DND-41 (cell line): ENCODE measurements around the gene DPPA5.

Experiments used
- ATAC-seq: fragments of 200-7000 bp; cut with Tn5 transposase; 3 replicates; pipeline ENCODE4 v1.9.1; 2021; ENCODE audit warnings: low read depth; ENCODE audit not compliant: insufficient read depth
- DNase-seq: peaks from one replicate; pipeline ENCODE4 v3.0.0-alpha.2; 2020
- H2AFZ ChIP-seq: 2 replicates; pipeline ENCODE4 v1.6.0; 2012; ENCODE audit warnings: low read depth, low read length
- H3K27ac ChIP-seq: 2 replicates; pipeline ENCODE4 v1.5.1; 2012; ENCODE audit warnings: low read length, inconsistent platforms
- H3K27me3 ChIP-seq: fragments of 200-600 bp; sonication (generic); 2 replicates; pipeline ENCODE4 v1.6.0; 2012; ENCODE audit warnings: low read length, mild to moderate bottlenecking, inconsistent platforms; ENCODE audit not compliant: insufficient read depth, poor library complexity
- H3K36me3 ChIP-seq: 2 replicates; pipeline ENCODE4 v1.5.1; 2012; ENCODE audit warnings: low read length, inconsistent platforms; ENCODE audit not compliant: insufficient read depth
- H3K4me1 ChIP-seq: 2 replicates; pipeline ENCODE4 v1.5.1; 2012; ENCODE audit warnings: mild to moderate bottlenecking, low read length; ENCODE audit not compliant: insufficient read depth
- H3K4me2 ChIP-seq: 2 replicates; pipeline ENCODE4 v1.6.0; 2012; ENCODE audit warnings: mild to moderate bottlenecking, moderate library complexity, low read length, inconsistent platforms; ENCODE audit not compliant: insufficient read depth
- H3K4me3 ChIP-seq, 2 experiments: fragments of 200-600 bp in 1 of 2; shearing (Covaris generic) in 1 of 2; 2 replicates each; pipeline ENCODE4 v1.5.1; 2012 to 2016; ENCODE audit warnings: inconsistent platforms in 2 of 2, low read length in 2 of 2, mild to moderate bottlenecking in 2 of 2, low read depth in 1 of 2, moderate library complexity in 1 of 2
- H3K79me2 ChIP-seq: 2 replicates; pipeline ENCODE4 v1.6.0; 2012; ENCODE audit warnings: low read length, inconsistent platforms; ENCODE audit not compliant: insufficient read depth
- H3K9ac ChIP-seq: 2 replicates; pipeline ENCODE4 v1.6.0; 2012; ENCODE audit warnings: low read depth, mild to moderate bottlenecking, inconsistent platforms, low read length, moderate library complexity
- H3K9me3 ChIP-seq: 2 replicates; pipeline ENCODE4 v1.5.1; 2012; ENCODE audit warnings: low read length, moderate library complexity, mild to moderate bottlenecking, inconsistent platforms; ENCODE audit not compliant: insufficient read depth, severe bottlenecking
- H4K20me1 ChIP-seq: 2 replicates; pipeline ENCODE4 v1.6.0; 2012; ENCODE audit warnings: low read length; ENCODE audit not compliant: insufficient read depth
- EZH2 ChIP-seq: IDR thresholded peaks from 3 replicates; pipeline ENCODE4 v1.6.1; 2012; ENCODE audit warnings: borderline replicate concordance, low read depth, mild to moderate bottlenecking, moderate library complexity, low read length, inconsistent platforms; ENCODE audit not compliant: severe bottlenecking
- TF ChIP-seq, protein P1 (sequence below): IDR thresholded peaks from 2 replicates; pipeline ENCODE4 v1.5.1; 2012; ENCODE audit warnings: borderline replicate concordance, low read length, moderate library complexity, mild to moderate bottlenecking; ENCODE audit not compliant: poor library complexity, severe bottlenecking; ENCODE audit errors: extremely low read depth

The DPPA5 gene

DNA sequence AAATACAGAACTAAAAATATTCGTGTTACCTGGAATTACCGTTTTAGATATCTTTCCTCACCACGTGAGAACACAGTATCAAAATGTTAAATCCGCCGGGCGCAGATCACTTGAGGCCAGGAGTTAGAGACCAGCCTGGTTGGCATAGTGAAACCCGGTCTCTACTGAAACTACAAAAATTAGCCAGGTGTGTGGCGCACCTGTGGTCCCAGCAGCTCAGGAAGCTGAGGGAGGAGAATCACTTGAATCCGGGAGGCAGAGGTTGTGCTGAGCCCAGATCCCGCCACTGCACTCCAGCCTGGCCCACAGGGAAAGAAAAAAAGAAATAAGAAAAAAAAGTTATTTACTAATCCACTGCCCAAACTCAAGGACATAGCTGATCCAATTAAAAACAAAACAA is 35.8 kb upstream of the DPPA5 start:
- H3K36me3 ChIP-seq, result no peaks in the 10 kb centered on the region
- no peak overlapping the region for H2AFZ ChIP-seq
- no peak overlapping the region for H3K4me2 ChIP-seq
- no peak overlapping the region for H3K27ac ChIP-seq
- H3K4me1 ChIP-seq, result no peaks in the 10 kb centered on the region
- H3K79me2 ChIP-seq, result no peaks in the 10 kb centered on the region
- no peak for TF ChIP-seq EZH2
- TF ChIP-seq, protein P1, sequence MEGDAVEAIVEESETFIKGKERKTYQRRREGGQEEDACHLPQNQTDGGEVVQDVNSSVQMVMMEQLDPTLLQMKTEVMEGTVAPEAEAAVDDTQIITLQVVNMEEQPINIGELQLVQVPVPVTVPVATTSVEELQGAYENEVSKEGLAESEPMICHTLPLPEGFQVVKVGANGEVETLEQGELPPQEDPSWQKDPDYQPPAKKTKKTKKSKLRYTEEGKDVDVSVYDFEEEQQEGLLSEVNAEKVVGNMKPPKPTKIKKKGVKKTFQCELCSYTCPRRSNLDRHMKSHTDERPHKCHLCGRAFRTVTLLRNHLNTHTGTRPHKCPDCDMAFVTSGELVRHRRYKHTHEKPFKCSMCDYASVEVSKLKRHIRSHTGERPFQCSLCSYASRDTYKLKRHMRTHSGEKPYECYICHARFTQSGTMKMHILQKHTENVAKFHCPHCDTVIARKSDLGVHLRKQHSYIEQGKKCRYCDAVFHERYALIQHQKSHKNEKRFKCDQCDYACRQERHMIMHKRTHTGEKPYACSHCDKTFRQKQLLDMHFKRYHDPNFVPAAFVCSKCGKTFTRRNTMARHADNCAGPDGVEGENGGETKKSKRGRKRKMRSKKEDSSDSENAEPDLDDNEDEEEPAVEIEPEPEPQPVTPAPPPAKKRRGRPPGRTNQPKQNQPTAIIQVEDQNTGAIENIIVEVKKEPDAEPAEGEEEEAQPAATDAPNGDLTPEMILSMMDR, result no peak
- H4K20me1 ChIP-seq, result no peaks in the 10 kb centered on the region
- peaks cover 7% of the 10 kb centered on the region for H3K27me3 ChIP-seq
- no peak for ATAC-seq
- H3K9me3 ChIP-seq, result no peaks in the 10 kb centered on the region
- H3K4me3 ChIP-seq, result no peak overlapping the region
- DNase-seq, result no peak
- no peak overlapping the region for H3K9ac ChIP-seq

DNA sequence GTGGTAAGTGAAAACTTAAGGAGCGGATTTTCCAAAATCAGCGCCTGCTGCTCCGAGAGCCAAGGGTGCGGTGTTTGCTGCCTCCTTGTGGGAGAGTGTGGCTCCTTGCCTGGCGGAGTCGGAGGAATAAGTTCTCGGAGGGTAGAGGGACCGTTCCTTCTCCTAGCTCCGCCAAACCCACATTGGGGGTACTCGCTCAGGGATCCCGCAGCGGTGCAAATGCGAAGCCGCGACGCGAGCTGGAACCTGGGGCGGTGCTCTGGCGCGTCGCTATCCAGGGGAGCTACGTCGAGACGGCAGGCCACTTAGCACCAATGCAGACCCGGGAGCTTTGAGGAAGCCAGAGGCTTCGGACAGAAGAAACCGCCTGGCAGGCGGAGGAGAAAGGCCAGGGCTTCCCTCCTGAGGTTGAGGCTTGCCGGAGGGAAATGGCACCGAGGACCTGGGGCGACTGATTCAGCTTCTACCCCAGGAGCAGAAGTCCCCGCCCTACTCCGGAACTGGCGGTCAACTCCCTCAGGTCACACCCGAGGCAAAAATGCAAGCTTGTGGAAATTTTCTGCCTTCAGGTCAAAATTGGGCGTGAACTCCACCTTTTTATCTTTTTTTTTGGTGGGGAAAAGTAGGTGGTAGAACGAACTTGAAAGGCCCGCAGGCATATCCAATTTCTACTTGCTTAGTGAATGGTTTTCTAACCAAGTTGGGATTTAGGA is 34.9 kb upstream of the DPPA5 start:
- Histone ChIP-seq H3K27ac (no peak overlapping the region), H3K4me1 (no peaks in the 10 kb centered on the region), H2AFZ (no peak overlapping the region), H3K9me3 (no peaks in the 10 kb centered on the region), H3K4me3 (no peak overlapping the region), H3K9ac (no peak overlapping the region), H3K4me2 (no peak overlapping the region), H3K36me3 (no peaks in the 10 kb centered on the region), H4K20me1 (no peaks in the 10 kb centered on the region), H3K27me3 (peaks cover 7% of the 10 kb centered on the region), H3K79me2 (no peaks in the 10 kb centered on the region)
- no peak for ATAC-seq
- no peak for DNase-seq
- TF ChIP-seq, protein P1, result peak; percentile 32
- TF ChIP-seq EZH2, result no peak

DNA sequence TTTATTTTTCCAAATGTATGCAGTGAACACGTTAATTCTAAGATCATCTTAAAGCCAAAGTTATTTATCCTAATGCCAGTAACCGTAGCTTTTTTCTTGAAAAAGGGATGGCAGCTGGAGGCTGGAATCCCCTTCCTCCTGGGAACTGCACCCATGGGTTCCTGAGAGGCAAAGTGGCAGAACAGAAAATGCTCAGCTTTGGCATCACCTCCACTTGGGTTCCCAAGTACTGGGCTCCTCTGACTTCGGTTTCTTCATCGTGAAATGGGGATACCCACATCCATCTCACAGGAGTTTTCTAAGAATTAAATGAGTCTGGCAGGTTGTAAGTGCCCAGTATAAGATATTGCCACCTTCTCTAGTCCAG is 34.3 kb upstream of the DPPA5 start:
- H3K4me2 ChIP-seq, result no peak overlapping the region
- H3K9ac ChIP-seq, result no peak overlapping the region
- no peaks in the 10 kb centered on the region for H4K20me1 ChIP-seq
- H3K27me3 ChIP-seq, result peaks cover 7% of the 10 kb centered on the region
- no peak for DNase-seq
- H2AFZ ChIP-seq, result no peak overlapping the region
- H3K79me2 ChIP-seq, result no peaks in the 10 kb centered on the region
- no peak for ATAC-seq
- no peak overlapping the region for H3K4me3 ChIP-seq
- no peak overlapping the region for H3K27ac ChIP-seq
- H3K9me3 ChIP-seq, result no peaks in the 10 kb centered on the region
- H3K4me1 ChIP-seq, result no peaks in the 10 kb centered on the region
- TF ChIP-seq, protein P1, result no peak
- TF ChIP-seq EZH2, result no peak
- no peaks in the 10 kb centered on the region for H3K36me3 ChIP-seq
